ENCODE data around the gene NLE1. TPM values are rescaled to one million over a fixed set of nuclear protein-coding genes. Genes with fewer than 3 reads are reported as not detected.

Gene NLE1
- total and polyA plus RNA-seq, 12 donors: 1.8 to 7.5 (median 4.2) TPM

GRCh38 chr17:35129154-35129972 is 12.7 kb downstream of the NLE1 start:
- DNase-seq: no peak
- TF ChIP-seq CTCF (IDR thresholded peaks at IDR 0.05): no peak
- Histone ChIP-seq H3K4me3 (no peak overlapping the region), H3K27me3 (no peaks in the 10 kb centered on the region), H3K9me3 (no peaks in the 10 kb centered on the region), H3K4me1 (peaks cover 0 to 16% (median 4%) of the 10 kb centered on the region in 9 donors), H3K27ac (no peak overlapping the region), H3K36me3 (peaks cover 0 to 39% (median 16%) of the 10 kb centered on the region in 9 donors)
- 79 to 80% methylated on average over 11 of the region's 11 CpGs for WGBS, 2 donors
- ATAC-seq: peak in 1 of 8 donors; percentile 14
- intact Hi-C loops (cut with DNase I): loop anchor here in 4 of 10 donors (10.0 kb wide), 3 partner anchors 135 to 705 kb away; no protein-coding TSS in a partner anchor

GRCh38 chr17:35127751-35128514 is 14.2 kb downstream of the NLE1 start:
- ATAC-seq (peak; percentile 65 to 88 (median 80)), DNase-seq (peak in 1 of 2 donors; percentile 51)
- peaks cover 0 to 24% (median 8%) of the 10 kb centered on the region in 9 donors for H3K36me3 ChIP-seq
- TF ChIP-seq CTCF (IDR thresholded peaks at IDR 0.05): no peak
- no peak overlapping the region for H3K4me3 ChIP-seq
- peak overlapping the region in 1 of 10 donors; percentile 19 for H3K27ac ChIP-seq
- H3K27me3 ChIP-seq: no peaks in the 10 kb centered on the region
- WGBS, 2 donors: 48 to 57% methylated on average over 11 of the region's 11 CpGs
- H3K9me3 ChIP-seq: no peaks in the 10 kb centered on the region
- peaks cover 0 to 16% (median 4%) of the 10 kb centered on the region in 9 donors for H3K4me1 ChIP-seq
- intact Hi-C loops (cut with DNase I): loop anchor here in 4 of 10 donors (10.0 kb wide), 3 partner anchors 133 to 703 kb away; no protein-coding TSS in a partner anchor

- Histone ChIP-seq H3K4me1 (peaks cover 3 to 22% (median 13%) of the 10 kb centered on the region in 9 donors), H3K27ac (no peak within 1 kb of the TSS), H3K36me3 (no peaks in the 10 kb centered on the region), H3K27me3 (no peaks in the 10 kb centered on the region), H3K9me3 (no peaks in the 10 kb centered on the region), H3K4me3 (no peak within 1 kb of the TSS)
- ATAC-seq: no peak
- intact Hi-C loops (cut with DNase I): loop anchor here in 8 of 10 donors (2.0 to 10.0 kb wide), 7 partner anchors 127 to 704 kb away; no protein-coding TSS in a partner anchor
- TF ChIP-seq CTCF (IDR thresholded peaks at IDR 0.05): no peak
- no peak for DNase-seq
- 94 to 95% methylated on average over 3 of the region's 3 CpGs for WGBS, 2 donors
Measured at GRCh38 chr17:35121315-35121714, 20.8 kb downstream of the NLE1 start, which contains the start of gene FNDC8. FNDC8 (plus strand) TSS chr17:35121615; CDS start chr17:35121694, 79 bp downstream.

Data from heart right ventricle (tissue), 16 donors.